ENCODE measurements around the gene FUOM.

Gene FUOM

GRCh38 chr10:133316732-133317131, 41.1 kb downstream of the FUOM start:
- peaks cover 2% of the 10 kb centered on the region for H3K36me3 ChIP-seq (ENCODE audit: control insufficient read depth, insufficient read depth, low read length)
- DNase-seq (ENCODE audit: extremely low read depth, insufficient read length): no peak
- TF ChIP-seq, protein P1, sequence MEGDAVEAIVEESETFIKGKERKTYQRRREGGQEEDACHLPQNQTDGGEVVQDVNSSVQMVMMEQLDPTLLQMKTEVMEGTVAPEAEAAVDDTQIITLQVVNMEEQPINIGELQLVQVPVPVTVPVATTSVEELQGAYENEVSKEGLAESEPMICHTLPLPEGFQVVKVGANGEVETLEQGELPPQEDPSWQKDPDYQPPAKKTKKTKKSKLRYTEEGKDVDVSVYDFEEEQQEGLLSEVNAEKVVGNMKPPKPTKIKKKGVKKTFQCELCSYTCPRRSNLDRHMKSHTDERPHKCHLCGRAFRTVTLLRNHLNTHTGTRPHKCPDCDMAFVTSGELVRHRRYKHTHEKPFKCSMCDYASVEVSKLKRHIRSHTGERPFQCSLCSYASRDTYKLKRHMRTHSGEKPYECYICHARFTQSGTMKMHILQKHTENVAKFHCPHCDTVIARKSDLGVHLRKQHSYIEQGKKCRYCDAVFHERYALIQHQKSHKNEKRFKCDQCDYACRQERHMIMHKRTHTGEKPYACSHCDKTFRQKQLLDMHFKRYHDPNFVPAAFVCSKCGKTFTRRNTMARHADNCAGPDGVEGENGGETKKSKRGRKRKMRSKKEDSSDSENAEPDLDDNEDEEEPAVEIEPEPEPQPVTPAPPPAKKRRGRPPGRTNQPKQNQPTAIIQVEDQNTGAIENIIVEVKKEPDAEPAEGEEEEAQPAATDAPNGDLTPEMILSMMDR (IDR thresholded peaks at IDR 0.05; ENCODE audit: insufficient read depth, low read length, poor library complexity, severe bottlenecking): no peak
- H3K4me3 ChIP-seq (replicated peaks; ENCODE audit: low read depth, low read length): no peak overlapping the region
- no peaks in the 10 kb centered on the region for H3K27me3 ChIP-seq (replicated peaks; ENCODE audit: control insufficient read depth, insufficient read depth, low read length)

DNA sequence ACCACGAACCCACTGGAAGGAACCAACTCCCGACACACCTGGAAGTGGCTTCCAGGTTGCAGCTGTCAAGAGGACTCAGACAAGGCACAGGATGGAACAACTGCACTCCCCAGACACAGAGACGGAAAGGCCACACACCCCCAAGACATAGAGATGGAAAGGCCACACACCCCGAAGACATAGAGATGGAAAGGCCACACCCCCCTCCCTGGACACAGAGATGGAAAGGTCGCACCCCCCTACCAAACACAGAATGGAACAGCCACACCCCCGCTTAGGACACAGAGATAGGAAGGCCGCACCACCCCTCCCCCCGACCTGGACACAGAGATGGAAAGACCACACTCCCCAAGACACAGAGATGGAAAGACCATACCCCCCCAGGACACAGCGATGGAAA, 41.6 kb downstream of the FUOM start:
- Histone ChIP-seq H3K36me3 (ENCODE audit: control insufficient read depth, insufficient read depth, low read length) (peaks cover 2% of the 10 kb centered on the region), H3K4me3 (replicated peaks; ENCODE audit: low read depth, low read length) (no peak overlapping the region), H3K27me3 (replicated peaks; ENCODE audit: control insufficient read depth, insufficient read depth, low read length) (no peaks in the 10 kb centered on the region)
- TF ChIP-seq, protein P1 (IDR thresholded peaks at IDR 0.05; ENCODE audit: insufficient read depth, low read length, poor library complexity, severe bottlenecking): no peak
- DNase-seq (ENCODE audit: extremely low read depth, insufficient read length): no peak

DNA sequence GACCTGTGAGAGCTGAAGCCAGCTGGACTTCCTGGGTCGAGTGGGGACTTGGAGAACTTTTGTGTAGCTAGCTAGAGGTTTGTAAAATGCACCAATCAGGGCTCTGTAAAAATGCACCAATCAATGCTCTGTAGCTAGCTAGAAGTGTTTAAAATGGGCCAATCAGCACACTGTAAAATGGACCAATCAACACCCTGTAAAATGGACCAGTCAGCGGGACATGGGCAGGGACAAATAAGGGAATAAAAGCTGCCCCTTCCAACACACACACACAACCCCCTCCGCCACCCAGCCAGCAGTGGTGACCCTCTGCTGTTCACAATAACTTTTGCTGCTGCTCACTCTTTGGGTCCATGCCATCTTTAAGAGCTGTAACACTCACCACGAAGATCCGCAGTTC, 42.0 kb downstream of the FUOM start:
- H3K27me3 ChIP-seq (replicated peaks; ENCODE audit: control insufficient read depth, insufficient read depth, low read length): no peaks in the 10 kb centered on the region
- peaks cover 2% of the 10 kb centered on the region for H3K36me3 ChIP-seq (ENCODE audit: control insufficient read depth, insufficient read depth, low read length)
- no peak for DNase-seq (ENCODE audit: extremely low read depth, insufficient read length)
- no peak overlapping the region for H3K4me3 ChIP-seq (replicated peaks; ENCODE audit: low read depth, low read length)
- TF ChIP-seq, protein P1 (IDR thresholded peaks at IDR 0.05; ENCODE audit: insufficient read depth, low read length, poor library complexity, severe bottlenecking): no peak

DNA sequence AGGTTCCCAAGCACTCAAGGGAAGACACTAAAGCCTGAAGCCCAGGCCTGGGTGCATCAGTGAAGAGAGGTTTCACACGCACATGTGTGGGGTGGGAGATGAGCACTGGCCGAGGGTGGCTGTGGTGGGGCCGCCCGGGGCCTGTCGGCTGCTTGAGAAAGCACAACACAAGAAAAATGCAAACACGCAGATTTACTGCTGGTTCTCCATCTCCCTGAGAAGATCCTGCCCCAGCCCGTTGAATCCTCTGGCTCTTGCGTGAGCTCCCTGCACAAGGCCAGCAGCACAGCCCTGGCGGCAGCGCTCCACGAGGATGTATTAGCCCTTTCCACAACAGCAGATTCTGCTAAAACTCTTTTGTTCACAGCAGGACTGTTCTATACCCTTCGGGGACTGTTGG, 42.9 kb downstream of the FUOM start:
- TF ChIP-seq, protein P1 (IDR thresholded peaks at IDR 0.05; ENCODE audit: insufficient read depth, low read length, poor library complexity, severe bottlenecking): no peak
- peaks cover 9% of the 10 kb centered on the region for H3K36me3 ChIP-seq (ENCODE audit: control insufficient read depth, insufficient read depth, low read length)
- H3K4me3 ChIP-seq (replicated peaks; ENCODE audit: low read depth, low read length): no peak overlapping the region
- DNase-seq (ENCODE audit: extremely low read depth, insufficient read length): no peak
- no peaks in the 10 kb centered on the region for H3K27me3 ChIP-seq (replicated peaks; ENCODE audit: control insufficient read depth, insufficient read depth, low read length)

DNA sequence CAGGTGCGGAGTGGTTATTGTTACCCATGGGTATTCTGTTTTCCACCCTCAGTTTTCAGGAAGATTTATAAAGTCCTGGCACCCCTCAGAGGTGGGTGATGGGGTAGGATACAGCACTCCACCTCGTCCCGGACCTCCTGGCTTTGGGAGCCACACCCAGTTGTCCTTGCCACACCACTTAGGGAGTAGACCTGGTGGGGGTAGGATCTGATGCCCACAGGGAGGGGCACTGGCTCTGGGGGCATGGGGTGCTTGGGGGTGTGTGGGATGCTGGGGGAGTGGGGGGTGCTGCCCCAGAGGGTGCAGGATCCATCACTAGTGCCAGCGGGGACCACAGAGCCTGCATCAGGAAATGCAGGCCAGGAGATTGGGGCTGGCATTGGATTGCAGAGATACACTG, 44.6 kb downstream of the FUOM start:
- no peaks in the 10 kb centered on the region for H3K27me3 ChIP-seq (replicated peaks; ENCODE audit: control insufficient read depth, insufficient read depth, low read length)
- peaks cover 12% of the 10 kb centered on the region for H3K36me3 ChIP-seq (ENCODE audit: control insufficient read depth, insufficient read depth, low read length)
- TF ChIP-seq, protein P1 (IDR thresholded peaks at IDR 0.05; ENCODE audit: insufficient read depth, low read length, poor library complexity, severe bottlenecking): no peak
- DNase-seq (ENCODE audit: extremely low read depth, insufficient read length): no peak
- H3K4me3 ChIP-seq (replicated peaks; ENCODE audit: low read depth, low read length): no peak overlapping the region

DNA sequence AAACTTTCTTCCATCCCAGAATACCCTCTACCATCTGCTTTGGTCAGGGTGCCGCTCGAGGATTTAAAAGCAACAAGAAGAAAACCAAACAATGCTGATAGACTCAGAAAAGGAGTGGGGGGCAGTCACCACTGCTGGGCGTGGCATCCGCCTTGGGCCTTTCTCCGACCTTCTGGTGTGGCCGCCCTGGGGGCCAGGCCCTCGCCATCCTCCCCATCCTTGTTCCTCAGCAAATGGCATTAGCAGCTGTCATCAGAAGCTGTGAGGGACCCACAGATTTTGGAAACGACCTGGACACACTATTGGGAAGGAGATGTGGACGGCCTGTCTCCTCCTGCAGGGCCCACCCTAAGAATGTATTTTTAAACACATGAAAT, 45.1 kb downstream of the FUOM start:
- peaks cover 12% of the 10 kb centered on the region for H3K36me3 ChIP-seq (ENCODE audit: control insufficient read depth, insufficient read depth, low read length)
- no peak for DNase-seq (ENCODE audit: extremely low read depth, insufficient read length)
- H3K27me3 ChIP-seq (replicated peaks; ENCODE audit: control insufficient read depth, insufficient read depth, low read length): no peaks in the 10 kb centered on the region
- TF ChIP-seq, protein P1 (IDR thresholded peaks at IDR 0.05; ENCODE audit: insufficient read depth, low read length, poor library complexity, severe bottlenecking): no peak
- H3K4me3 ChIP-seq (replicated peaks; ENCODE audit: low read depth, low read length): no peak overlapping the region

All from GM06990 (cell line).